WTC11 (cell line): ENCODE results near the gene VPS8.

ENCODE experiments used
- CBFB ChIP-seq: sonication (generic); formaldehyde crosslinking; IDR thresholded peaks from 2 replicates; pipeline ENCODE4 v1.8.1; 2022; ENCODE audit warnings: mild to moderate bottlenecking, low read depth, missing genetic modification reagents
- ZBTB21 ChIP-seq: sonication (generic); formaldehyde crosslinking; IDR thresholded peaks from 2 replicates; pipeline ENCODE4 v1.8.1; 2023; ENCODE audit warnings: mild to moderate bottlenecking, missing genetic modification reagents, borderline replicate concordance
- TF ChIP-seq, protein P1 (sequence below): fragments of 200-600 bp; IDR thresholded peaks from 2 replicates; pipeline ENCODE4 v1.8.0; 2022; ENCODE audit warnings: antibody characterized with exemption

DNA sequence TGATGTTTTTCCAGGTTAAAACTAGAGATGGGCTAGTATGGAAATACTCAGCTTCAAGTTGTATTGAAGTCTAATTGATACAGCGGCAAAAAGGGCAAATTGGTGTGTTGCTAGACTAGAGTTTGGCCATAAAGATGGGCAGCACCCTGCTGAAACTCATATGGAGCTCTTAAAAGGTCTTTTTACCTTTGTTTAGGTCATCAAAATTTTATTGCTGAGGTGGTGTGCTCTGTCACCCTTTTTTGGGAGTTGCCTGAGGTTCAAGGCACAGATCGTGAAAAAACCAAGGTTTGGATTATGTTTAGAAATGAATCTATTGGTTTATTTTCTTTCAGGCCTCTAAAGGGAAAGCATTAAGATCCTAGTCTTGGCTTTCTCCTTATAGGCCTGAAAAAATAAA, 38.2 kb downstream of the VPS8 start:
- no peak for TF ChIP-seq ZBTB21 (CRISPR knock-in tag)
- TF ChIP-seq CBFB (CRISPR knock-in tag): no peak
- TF ChIP-seq, protein P1, sequence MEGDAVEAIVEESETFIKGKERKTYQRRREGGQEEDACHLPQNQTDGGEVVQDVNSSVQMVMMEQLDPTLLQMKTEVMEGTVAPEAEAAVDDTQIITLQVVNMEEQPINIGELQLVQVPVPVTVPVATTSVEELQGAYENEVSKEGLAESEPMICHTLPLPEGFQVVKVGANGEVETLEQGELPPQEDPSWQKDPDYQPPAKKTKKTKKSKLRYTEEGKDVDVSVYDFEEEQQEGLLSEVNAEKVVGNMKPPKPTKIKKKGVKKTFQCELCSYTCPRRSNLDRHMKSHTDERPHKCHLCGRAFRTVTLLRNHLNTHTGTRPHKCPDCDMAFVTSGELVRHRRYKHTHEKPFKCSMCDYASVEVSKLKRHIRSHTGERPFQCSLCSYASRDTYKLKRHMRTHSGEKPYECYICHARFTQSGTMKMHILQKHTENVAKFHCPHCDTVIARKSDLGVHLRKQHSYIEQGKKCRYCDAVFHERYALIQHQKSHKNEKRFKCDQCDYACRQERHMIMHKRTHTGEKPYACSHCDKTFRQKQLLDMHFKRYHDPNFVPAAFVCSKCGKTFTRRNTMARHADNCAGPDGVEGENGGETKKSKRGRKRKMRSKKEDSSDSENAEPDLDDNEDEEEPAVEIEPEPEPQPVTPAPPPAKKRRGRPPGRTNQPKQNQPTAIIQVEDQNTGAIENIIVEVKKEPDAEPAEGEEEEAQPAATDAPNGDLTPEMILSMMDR: no peak
